ENCODE data around the gene CENPO.

The CENPO gene

GRCh38 chr2:24858996-24859395 lies 65.8 kb downstream of the CENPO start:
- Histone ChIP-seq H3K4me3 (ENCODE audit: low read depth, low read length) (no peak overlapping the region), H3K36me3 (peaks cover 46% of the 10 kb centered on the region), H3K27me3 (ENCODE audit: insufficient read depth, low read depth, severe bottlenecking) (no peaks in the 10 kb centered on the region), H3K9me3 (ENCODE audit: severe bottlenecking) (no peaks in the 10 kb centered on the region), H3K27ac (no peak overlapping the region)
- TF ChIP-seq CTCF (IDR thresholded peaks at IDR 0.05; ENCODE audit: low read depth, low read length): no peak
- no peak for DNase-seq

- no peak for TF ChIP-seq CTCF (IDR thresholded peaks at IDR 0.05; ENCODE audit: low read depth, low read length)
- Histone ChIP-seq H3K27me3 (ENCODE audit: insufficient read depth, low read depth, severe bottlenecking) (no peaks in the 10 kb centered on the region), H3K27ac (no peak overlapping the region), H3K4me3 (ENCODE audit: low read depth, low read length) (no peak overlapping the region), H3K9me3 (ENCODE audit: severe bottlenecking) (no peaks in the 10 kb centered on the region), H3K36me3 (peaks cover 45% of the 10 kb centered on the region)
- no peak for DNase-seq
Measured at GRCh38 chr2:24859968-24860600, 66.9 kb downstream of the CENPO start.

GRCh38 chr2:24860631-24861030 lies 67.4 kb downstream of the CENPO start:
- Histone ChIP-seq H3K27ac (no peak overlapping the region), H3K36me3 (peaks cover 49% of the 10 kb centered on the region)
- DNase-seq: no peak

GRCh38 chr2:24861500-24861899 lies 68.3 kb downstream of the CENPO start:
- Histone ChIP-seq H3K9me3 (ENCODE audit: severe bottlenecking) (no peaks in the 10 kb centered on the region), H3K27me3 (ENCODE audit: insufficient read depth, low read depth, severe bottlenecking) (no peaks in the 10 kb centered on the region), H3K27ac (no peak overlapping the region), H3K36me3 (peaks cover 45% of the 10 kb centered on the region), H3K4me3 (ENCODE audit: low read depth, low read length) (no peak overlapping the region)
- DNase-seq: no peak
- no peak for TF ChIP-seq CTCF (IDR thresholded peaks at IDR 0.05; ENCODE audit: low read depth, low read length)

More at GRCh38 chr2:24860631-24861030, 67.4 kb downstream of the CENPO start:
- Histone ChIP-seq H3K4me3 (ENCODE audit: low read depth, low read length) (no peak overlapping the region), H3K27me3 (ENCODE audit: insufficient read depth, low read depth, severe bottlenecking) (no peaks in the 10 kb centered on the region), H3K9me3 (ENCODE audit: severe bottlenecking) (no peaks in the 10 kb centered on the region)
- no peak for TF ChIP-seq CTCF (IDR thresholded peaks at IDR 0.05; ENCODE audit: low read depth, low read length)

- Histone ChIP-seq H3K27ac (no peak overlapping the region), H3K9me3 (ENCODE audit: severe bottlenecking) (no peaks in the 10 kb centered on the region), H3K36me3 (peaks cover 44% of the 10 kb centered on the region), H3K4me3 (ENCODE audit: low read depth, low read length) (no peak overlapping the region), H3K27me3 (ENCODE audit: insufficient read depth, low read depth, severe bottlenecking) (no peaks in the 10 kb centered on the region)
- TF ChIP-seq CTCF (IDR thresholded peaks at IDR 0.05; ENCODE audit: low read depth, low read length): no peak
- no peak for DNase-seq
Measured at GRCh38 chr2:24863641-24864040, 70.4 kb downstream of the CENPO start.

- Histone ChIP-seq H3K9me3 (ENCODE audit: severe bottlenecking) (no peaks in the 10 kb centered on the region), H3K27ac (no peak overlapping the region), H3K27me3 (ENCODE audit: insufficient read depth, low read depth, severe bottlenecking) (no peaks in the 10 kb centered on the region), H3K36me3 (peaks cover 35% of the 10 kb centered on the region), H3K4me3 (ENCODE audit: low read depth, low read length) (no peak overlapping the region)
- no peak for TF ChIP-seq CTCF (IDR thresholded peaks at IDR 0.05; ENCODE audit: low read depth, low read length)
- DNase-seq: no peak
Measured at GRCh38 chr2:24866946-24867345, 73.7 kb downstream of the CENPO start.

All from WERI-Rb-1 (cell line).